GM12873 (cell line): Measurements from ENCODE around the gene SGSM2.

Source experiments
- TF ChIP-seq, protein P1 (sequence below): IDR thresholded peaks from 2 replicates; pipeline ENCODE4 v1.5.1; 2012; ENCODE audit warnings: low read depth, mild to moderate bottlenecking, moderate library complexity, low read length, control low read depth; ENCODE audit not compliant: insufficient read depth; ENCODE audit errors: missing control alignments

The SGSM2 gene

DNA sequence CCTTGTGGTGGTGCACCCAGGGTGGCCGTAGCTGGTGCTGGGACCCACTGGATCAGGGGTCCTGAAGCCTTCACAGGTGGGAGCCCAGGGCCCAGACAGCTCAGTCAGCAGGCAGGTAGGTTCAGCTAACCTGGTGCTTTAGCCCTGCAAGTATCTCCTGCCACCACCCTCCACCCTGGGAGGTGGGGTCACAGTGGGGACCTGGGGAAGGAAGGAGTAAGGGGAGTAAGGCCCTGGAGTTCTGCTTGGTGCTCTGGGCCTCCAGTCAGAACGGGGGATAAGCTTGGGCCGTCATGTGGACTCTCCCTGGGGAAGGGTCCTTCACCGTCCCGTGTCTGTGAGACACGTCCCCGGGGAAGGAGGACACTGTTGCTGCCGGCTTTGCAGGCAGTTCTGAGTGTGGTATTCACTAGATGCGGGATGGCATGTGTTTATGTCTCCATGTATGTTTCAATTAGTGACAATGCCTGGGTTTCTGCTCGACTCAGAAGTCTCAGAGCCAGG lies 20.7 kb downstream of the SGSM2 start:
- TF ChIP-seq, protein P1, sequence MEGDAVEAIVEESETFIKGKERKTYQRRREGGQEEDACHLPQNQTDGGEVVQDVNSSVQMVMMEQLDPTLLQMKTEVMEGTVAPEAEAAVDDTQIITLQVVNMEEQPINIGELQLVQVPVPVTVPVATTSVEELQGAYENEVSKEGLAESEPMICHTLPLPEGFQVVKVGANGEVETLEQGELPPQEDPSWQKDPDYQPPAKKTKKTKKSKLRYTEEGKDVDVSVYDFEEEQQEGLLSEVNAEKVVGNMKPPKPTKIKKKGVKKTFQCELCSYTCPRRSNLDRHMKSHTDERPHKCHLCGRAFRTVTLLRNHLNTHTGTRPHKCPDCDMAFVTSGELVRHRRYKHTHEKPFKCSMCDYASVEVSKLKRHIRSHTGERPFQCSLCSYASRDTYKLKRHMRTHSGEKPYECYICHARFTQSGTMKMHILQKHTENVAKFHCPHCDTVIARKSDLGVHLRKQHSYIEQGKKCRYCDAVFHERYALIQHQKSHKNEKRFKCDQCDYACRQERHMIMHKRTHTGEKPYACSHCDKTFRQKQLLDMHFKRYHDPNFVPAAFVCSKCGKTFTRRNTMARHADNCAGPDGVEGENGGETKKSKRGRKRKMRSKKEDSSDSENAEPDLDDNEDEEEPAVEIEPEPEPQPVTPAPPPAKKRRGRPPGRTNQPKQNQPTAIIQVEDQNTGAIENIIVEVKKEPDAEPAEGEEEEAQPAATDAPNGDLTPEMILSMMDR, result no peak

DNA sequence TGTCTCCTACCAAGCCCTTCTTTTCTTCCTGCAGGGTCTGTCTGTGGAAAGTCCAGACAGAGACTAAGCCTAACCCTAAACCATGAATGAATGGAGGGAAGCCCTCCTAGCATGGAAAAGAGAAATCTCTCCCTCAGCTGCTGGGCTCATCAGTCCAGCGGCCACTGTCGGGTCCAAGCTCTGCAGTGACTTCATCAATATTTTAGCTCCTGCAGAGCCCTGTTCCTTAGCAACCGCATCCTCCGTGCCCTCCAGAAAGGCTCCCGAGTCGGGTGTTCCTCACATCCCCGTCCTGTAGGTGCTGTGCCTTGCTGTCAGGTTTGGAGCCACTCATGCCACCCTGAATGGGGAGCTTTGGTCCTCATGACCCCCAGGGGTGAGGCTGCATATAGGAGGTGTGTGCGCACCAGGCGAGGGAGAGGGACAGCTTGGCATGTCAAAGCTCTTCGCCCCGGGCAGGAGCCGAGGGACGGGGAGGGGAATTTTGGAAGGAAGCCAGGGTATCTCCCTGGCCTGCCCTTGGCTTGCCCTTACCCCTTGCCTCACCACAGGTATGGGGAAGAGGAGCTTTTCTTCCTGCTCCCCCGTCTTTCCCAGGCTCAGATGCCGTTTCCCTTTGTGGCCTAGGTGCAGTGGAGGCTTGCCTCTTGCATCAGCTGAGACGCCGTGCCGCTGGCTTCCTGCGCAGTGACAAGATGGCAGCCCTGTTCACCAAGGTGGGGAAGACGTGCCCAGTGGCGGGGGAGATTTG lies 23.9 kb downstream of the SGSM2 start:
- TF ChIP-seq, protein P1, result no peak

DNA sequence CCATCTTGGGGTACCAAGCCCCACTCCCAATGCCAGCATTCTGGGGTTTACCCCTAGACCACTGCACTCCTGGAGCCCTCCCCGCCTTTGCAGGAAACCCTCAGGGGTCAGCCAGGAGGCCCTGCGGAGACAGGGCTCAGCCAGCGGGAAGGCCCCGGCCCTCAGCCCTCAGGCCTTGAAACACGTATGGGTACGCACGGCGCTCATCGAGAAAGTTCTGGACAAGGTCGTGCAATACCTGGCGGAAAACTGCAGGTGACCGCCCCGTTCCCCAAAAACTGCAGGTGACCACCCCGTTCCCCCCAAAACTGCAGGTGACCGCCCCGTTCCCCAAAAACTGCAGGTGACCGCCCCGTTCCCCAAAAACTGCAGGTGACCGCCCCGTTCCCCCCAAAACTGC lies 24.7 kb downstream of the SGSM2 start:
- TF ChIP-seq, protein P1, result no peak

DNA sequence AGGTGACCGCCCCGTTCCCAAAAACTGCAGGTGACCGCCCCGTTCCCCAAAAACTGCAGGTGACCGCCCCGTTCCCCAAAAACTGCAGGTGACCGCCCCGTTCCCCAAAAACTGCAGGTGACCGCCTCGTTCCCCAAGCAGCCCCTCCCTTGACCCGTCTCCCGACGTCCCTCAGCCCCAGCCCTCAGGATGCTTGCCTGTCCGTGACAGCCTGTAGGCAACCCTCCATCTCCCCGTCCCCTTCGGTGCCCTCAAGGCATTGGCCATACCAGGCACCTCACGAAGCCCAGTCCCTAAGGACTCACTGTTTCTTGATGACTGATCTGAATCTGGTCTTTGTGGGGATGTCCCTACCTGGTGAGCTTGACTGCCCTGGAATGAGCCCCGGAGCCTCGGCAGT lies 25.1 kb downstream of the SGSM2 start:
- TF ChIP-seq, protein P1, result no peak

DNA sequence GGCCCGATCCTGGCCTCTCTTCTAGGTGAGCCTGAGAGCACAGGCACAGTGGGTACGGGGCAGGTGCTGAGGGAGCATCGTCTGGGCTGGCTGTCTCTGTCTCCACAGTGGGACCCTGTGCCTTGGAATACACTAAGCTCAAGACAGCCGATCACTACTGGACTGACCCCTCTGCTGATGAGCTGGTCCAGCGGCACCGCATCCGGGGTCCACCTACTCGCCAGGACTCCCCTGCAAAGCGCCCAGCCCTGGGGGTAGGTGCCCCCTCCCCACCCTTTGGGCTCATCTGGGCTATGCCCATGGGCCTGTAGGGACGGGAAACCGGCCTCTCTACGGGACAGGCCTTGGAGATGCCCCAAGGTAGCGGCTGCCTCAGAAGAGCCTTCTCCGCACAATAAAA lies 25.6 kb downstream of the SGSM2 start:
- TF ChIP-seq, protein P1, result no peak

DNA sequence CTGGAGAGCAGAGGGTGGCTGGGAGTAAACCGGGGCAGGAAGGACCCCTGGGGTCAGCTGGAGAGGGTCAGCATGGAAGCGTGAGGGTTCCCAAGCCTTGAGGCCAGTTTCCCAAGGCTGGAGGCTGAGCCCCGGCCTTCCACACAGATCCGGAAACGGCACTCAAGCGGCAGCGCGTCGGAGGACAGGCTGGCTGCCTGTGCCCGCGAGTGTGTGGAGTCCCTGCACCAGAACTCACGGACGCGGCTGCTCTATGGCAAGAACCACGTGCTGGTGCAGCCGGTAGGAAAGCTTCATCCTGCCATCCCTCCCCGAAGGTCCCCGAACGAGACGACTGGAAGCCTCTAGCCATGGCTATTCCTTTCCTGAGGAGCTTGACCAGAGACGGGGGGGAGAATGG lies 26.0 kb downstream of the SGSM2 start:
- TF ChIP-seq, protein P1, result no peak

DNA sequence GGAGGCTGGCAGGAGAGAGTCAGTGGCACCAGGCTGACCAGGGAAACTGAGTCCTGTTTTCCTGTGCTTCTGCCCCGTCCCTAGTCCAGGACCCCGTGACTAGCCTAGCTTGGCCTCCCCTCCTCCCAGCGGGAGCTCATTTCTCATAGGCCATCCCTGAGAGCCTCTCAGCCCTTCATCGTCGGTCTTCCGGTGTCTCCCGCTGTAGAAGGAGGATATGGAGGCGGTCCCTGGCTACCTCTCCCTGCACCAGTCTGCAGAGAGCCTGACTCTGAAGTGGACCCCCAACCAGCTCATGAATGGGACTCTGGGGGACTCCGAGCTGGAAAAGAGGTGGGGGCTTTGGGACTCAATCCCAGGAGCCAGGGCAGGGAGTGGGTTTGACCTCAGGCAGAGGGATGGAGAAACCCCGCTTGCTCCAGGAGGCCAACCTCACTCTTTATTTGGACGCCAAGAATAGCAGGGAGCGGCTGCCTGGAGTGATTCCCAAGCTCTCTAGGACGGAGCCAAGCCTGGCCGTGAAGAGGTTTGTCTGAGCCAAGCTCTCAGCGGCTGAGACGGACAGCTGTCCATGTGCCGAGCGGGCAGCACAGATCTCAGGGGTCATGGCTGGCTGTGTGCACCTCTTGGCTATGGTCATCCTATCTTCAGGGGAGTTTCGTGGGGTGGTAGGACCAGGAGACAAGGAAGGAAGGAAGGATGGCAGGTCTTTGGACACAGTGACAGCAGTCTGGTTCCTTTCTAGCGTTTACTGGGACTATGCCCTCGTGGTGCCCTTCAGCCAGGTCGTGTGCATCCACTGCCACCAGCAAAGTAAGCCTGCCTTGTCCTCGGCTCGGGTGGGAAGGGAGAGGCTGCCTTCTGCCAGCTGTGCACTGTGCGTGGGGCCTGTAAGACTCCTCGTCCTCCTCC lies 26.8 kb downstream of the SGSM2 start:
- TF ChIP-seq, protein P1, result no peak
